Right kidney (tissue), 1 donor: Measurements from ENCODE around the gene FGF8.

ENCODE experiments used
- DNase-seq: peaks from one replicate; pipeline ENCODE4 v3.0.0-alpha.2; 2016

Gene FGF8

GRCh38 chr10:101770331-101771215, 5.3 kb downstream of the FGF8 start:
- DNase-seq: no peak

GRCh38 chr10:101769541-101770180, 6.3 kb downstream of the FGF8 start:
- no peak for DNase-seq

DNA sequence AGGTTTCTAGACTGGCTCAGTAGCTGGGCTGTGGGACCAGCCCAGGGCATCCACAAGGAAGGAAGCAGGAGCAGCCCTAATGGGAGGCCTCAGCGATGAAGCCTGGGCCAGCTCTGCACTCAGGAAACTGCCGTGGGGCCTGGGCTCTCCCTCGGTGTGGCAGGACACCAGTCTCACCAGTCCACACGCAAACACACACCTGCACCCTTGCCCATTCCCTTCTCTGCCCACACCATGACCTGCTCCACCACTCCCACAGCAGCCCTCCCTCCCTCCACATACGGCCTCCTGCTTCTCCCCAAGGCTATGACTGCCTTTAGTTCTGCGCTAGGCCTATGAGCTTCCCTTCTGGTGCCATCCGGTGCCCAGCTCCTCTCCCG, 7.1 kb downstream of the FGF8 start:
- no peak for DNase-seq

GRCh38 chr10:101767966-101768790, 7.7 kb downstream of the FGF8 start:
- no peak for DNase-seq

DNA sequence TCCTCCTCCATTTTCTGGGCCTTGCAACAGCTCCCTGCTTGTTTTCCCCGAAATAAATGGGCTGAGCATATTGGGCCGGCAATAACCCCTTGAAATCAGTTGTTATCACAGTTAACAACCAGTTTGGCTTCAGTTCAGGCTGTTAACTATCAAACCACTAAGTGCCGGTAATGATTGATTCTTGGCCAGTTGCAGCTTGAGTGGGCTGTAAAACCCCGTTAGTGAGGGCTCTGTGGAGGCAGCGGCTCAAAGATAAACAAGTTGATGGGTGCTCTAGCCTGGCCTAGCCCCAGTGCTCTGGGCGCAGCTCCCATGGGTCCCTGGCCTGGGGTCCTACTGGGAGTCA, 8.3 kb downstream of the FGF8 start:
- DNase-seq: no peak

GRCh38 chr10:101766753-101767599, 8.9 kb downstream of the FGF8 start:
- no peak for DNase-seq

DNA sequence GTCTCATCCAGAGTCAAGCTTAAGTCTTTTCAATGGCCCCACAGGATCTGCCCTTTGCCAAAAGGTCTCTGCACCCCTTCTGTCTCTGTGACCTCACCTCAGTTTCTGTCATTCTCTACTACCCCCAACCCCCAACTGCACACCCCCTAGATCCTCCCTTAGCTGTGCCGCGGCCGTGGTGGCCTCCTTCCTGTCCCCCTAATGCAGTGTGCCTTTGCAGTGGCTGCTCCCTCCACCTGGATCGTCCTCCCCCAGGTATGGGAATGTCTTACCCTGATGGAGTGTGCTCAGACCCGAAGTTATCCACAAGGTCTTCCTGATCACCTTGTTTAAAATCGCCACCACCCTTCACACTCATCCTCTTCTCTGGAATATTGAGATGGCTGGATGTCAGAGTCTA, 9.6 kb downstream of the FGF8 start:
- no peak for DNase-seq

GRCh38 chr10:101763141-101763846, 12.6 kb downstream of the FGF8 start:
- DNase-seq: no peak

GRCh38 chr10:101762736-101763135, 13.2 kb downstream of the FGF8 start:
- DNase-seq: no peak

DNA sequence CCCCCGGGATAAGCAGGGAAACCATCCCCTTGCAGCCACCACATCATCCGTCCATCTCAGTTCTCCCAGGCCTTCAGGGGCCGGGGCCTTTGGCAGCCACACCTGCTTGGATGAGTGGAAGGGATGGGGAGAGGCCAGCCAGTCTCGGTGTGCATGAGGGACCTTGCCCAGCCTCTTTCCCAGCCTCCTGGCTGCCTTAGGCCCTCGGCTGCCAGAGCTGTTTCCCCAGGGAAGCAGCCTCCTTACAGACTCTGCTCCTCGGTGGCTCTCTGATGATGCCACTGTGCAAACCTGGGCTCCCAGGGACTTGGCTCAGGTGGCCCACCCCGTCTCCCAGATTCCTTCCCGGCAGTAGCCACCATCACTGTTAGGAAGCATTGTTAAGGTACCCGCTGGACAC, 14.7 kb downstream of the FGF8 start:
- no peak for DNase-seq

- no peak for DNase-seq
These were observed 15.4 kb downstream of the FGF8 start for GRCh38 chr10:101760510-101760909.

DNA sequence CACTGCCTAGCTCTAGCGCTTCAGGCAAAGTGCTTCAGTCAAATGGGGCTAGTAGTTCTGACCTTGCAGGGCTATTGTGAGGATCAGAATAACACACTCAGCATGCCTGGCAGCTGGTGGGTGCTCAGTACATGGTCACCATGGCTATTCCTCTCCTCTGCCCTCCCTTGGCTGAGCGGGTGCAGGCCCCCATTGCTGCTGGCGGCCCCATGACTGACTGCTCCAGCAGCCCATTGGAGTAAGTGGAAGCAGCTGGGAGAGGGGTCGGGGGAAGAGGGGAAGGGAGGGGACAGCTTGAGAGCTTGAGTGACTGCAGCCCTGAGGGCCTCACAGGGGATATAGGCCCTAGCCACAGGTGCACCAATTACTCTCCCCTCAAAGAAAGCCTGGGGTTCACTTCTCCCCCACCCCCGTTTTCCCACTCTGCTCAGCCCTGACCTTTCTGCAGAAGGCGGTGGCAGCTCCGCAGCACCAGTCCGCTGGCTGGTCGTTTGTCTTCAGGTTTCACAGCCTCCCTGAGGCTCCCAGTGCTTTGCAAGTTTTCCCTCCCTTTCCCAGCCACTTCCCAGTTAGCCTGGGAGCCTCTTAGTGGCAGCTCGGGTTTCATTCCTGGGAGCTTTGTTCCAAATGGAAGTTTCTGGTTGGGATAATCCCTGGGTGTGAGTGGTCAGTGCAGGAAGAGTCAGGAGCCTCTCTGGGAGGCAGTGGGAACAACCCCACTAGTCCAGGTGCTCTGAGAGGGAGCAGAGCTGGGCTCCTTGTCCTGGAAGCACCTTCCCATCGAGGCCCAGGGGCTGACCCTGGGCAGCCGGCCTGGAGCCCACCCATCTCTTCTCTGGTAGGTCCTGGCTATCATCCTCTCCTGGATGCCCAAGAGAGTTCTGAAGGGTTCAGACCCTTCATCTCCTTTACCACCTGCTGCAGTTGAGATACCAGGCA, 16.3 kb downstream of the FGF8 start:
- DNase-seq: no peak

- no peak for DNase-seq
These were observed 17.1 kb downstream of the FGF8 start for GRCh38 chr10:101758858-101759257.

- DNase-seq: no peak
These were observed 23.7 kb downstream of the FGF8 start for GRCh38 chr10:101752241-101752640.

- DNase-seq: no peak
These were observed 26.6 kb downstream of the FGF8 start for GRCh38 chr10:101749047-101750016.

- DNase-seq: no peak
These were observed 27.4 kb downstream of the FGF8 start for GRCh38 chr10:101748496-101748895.

DNA sequence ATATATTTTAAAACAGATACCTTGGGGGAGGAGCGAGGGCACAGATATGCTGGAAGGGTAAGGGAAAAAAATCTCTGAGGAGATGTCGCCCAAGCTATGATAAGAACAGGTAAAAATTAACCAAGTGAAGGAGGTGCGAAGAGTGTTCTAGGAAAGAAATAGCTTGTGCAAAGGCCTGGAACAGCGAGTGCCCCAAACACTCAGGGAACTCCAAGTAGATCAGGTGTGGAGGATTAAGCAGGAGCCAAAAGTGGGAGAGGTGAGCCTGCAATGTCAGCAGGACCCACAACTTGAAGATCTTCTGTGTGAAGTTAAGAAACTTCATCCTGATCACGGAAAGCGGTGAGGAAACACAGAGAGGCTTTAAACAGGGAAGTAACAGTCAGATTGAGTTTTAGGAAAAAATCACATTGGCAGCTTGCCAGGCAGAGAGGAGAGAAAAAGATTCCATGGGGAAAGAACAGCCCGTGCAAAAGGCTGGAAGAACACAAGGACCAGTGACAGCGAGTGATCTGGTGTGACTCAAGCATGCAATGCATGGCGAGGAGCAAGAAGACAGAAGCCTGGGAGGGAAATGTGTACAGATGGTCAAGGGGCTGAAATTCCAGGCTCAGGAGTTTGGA, 30.7 kb downstream of the FGF8 start:
- no peak for DNase-seq

DNA sequence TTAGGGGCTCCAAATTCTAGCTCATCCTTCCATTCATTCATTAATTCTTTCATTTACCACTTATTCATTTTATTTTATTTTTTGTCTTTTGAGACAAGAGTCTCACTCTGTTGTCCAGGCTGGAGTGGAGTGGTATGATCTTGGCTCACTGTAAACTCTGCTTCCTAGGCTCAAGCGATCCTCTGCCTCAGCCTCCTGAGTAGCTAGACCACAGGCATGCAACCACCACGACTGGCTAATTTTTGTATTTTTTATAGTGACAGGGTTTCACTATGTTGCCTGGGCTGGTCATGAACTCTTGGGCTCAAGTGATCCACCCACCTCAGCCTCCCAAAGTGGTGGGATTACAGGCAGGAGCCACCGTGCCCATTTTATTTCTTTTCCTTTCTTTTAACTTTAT, 31.6 kb downstream of the FGF8 start:
- DNase-seq: no peak

DNA sequence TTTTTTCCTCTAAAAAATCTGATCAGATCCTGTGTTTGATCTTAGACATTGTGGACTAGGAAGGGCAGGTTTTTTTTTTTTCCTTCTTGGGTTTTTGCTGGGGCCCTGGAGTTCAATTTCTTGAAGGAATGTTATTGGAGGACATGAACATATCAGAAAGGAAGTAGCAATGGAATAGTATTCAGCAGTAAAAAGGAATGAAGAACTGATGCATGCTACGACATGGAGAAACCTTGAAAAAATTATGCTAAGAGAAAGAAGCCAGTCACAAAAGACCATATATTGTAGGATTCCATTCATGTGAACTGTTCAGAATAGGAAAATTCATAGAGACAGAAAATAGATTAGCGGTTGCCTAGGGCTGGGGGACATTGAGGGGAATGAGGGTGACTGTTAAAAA, 34.0 kb downstream of the FGF8 start:
- DNase-seq: no peak
